AG04449 (cell line): Measurements from ENCODE around the gene CPNE2.

Source experiments
- CTCF ChIA-PET: fragments of 350-600 bp; formaldehyde crosslinking; extraction: SDS; loops from one replicate; lab custom pipeline; 2021; ENCODE audit warnings: antibody characterized with exemption; lab: Yijun Ruan, JAX
- POLR2A ChIA-PET: fragments of 400-600, 350-600 bp; formaldehyde crosslinking; extraction: SDS; loops from one replicate; lab custom pipeline; 2020; ENCODE audit warnings: antibody characterized with exemption, inconsistent platforms; lab: Yijun Ruan, JAX
- DNase-seq: peaks from one replicate; pipeline ENCODE4 v3.0.0-alpha.2; 2010; ENCODE audit warnings: low read depth, low spot score
- H3K4me3 ChIP-seq: 2 replicates; pipeline ENCODE4 v1.5.1; 2011; ENCODE audit warnings: low read depth, mild to moderate bottlenecking, control low read depth, low read length
- TF ChIP-seq, protein P1 (sequence below): IDR thresholded peaks from one replicate; pipeline ENCODE4 v1.5.1; 2011; ENCODE audit warnings: mild to moderate bottlenecking, moderate library complexity, low read length, control low read depth, inconsistent platforms; ENCODE audit not compliant: insufficient read depth; ENCODE audit errors: missing control alignments

CPNE2 gene

DNA sequence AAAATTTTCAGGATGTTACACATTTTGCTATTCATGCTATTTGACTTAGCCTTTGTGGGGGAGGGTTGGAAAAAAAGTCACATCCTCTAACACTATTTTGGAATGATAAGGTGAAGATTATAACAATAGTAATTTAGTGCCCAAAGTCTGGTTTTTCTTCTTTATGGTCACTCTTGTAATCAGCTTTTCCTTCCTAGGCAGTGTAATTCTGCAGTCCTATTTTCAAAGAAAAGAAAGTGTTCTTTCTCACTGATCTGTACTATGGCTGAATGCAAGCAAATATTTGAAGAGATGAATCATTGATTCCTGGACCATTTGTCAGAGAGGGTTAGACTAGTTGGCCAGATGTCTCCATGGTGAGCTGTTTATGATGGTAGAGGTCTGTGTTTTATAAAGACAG, 102.1 kb downstream of the CPNE2 start:
- peak overlapping the region; percentile 30 for H3K4me3 ChIP-seq
- POLR2A ChIA-PET = interaction anchor here (1.5 to 2.0 kb wide), 2 partner anchors 9 to 50 kb away, joined by 7 to 8 read pairs; partner anchors contain the start of genes ARL2BP, PSME3IP1 and RSPRY1
- TF ChIP-seq, protein P1, sequence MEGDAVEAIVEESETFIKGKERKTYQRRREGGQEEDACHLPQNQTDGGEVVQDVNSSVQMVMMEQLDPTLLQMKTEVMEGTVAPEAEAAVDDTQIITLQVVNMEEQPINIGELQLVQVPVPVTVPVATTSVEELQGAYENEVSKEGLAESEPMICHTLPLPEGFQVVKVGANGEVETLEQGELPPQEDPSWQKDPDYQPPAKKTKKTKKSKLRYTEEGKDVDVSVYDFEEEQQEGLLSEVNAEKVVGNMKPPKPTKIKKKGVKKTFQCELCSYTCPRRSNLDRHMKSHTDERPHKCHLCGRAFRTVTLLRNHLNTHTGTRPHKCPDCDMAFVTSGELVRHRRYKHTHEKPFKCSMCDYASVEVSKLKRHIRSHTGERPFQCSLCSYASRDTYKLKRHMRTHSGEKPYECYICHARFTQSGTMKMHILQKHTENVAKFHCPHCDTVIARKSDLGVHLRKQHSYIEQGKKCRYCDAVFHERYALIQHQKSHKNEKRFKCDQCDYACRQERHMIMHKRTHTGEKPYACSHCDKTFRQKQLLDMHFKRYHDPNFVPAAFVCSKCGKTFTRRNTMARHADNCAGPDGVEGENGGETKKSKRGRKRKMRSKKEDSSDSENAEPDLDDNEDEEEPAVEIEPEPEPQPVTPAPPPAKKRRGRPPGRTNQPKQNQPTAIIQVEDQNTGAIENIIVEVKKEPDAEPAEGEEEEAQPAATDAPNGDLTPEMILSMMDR = no peak
- DNase-seq = peak; percentile 79
- CTCF ChIA-PET = interaction anchor here (0.8 to 1.3 kb wide), 6 partner anchors 9 to 228 kb away, joined by 3 to 5 read pairs (median 4); partner anchors contain the start of gene CPNE2

DNA sequence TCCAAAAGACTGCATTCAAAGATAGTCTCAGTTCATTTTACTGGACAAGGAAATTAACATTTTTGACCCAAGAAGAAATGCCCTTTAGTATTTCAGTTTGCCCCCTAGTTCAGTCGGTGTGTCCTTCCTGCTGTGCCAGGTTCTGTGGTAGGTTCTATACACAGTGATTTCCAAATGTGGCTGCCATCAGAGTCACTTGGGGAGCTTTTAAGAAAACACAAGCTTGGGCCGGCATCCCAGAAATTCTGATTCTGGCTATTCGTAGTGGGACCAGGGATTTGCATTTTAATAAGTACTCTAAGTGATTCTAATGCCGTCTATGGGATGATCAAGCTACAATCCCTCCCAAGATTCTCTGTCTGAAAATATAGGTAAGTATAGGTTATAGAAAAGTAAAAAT, 103.9 kb downstream of the CPNE2 start:
- CTCF ChIA-PET = interaction anchor here (1.3 kb wide), 1 partner anchor 9 kb away, joined by 3 read pairs; no protein-coding TSS in a partner anchor
- TF ChIP-seq, protein P1 = no peak
- H3K4me3 ChIP-seq = no peak overlapping the region
- POLR2A ChIA-PET = no interaction called here
- no peak for DNase-seq

DNA sequence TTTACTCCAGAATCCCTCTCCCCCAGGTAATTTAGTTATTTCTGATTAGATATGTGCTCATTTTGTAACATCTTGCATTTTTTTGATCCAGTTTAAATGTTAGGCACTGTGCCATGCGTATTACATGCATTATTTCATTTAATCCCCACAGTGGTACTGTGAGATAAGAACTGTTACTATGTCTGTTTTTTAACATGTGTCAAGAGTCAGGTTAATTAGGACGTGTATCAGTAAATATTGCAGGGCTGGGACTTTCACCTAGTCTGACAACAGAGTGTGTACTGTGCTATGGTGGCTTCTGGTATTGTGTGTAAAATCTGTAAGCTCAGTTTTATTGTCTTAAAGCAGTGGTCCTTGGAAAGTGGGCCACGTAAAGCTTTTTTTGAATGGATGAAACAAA, 104.4 kb downstream of the CPNE2 start:
- POLR2A ChIA-PET = no interaction called here
- TF ChIP-seq, protein P1 = no peak
- H3K4me3 ChIP-seq = no peak overlapping the region
- no peak for DNase-seq
- CTCF ChIA-PET = interaction anchor here (1.3 kb wide), 1 partner anchor 10 kb away, joined by 3 read pairs; no protein-coding TSS in a partner anchor
